ENCODE measurements around the gene RFX4. TPM values are rescaled to one million over a fixed set of nuclear protein-coding genes. Genes with fewer than 3 reads are reported as not detected.

The RFX4 gene
- total and polyA plus RNA-seq, 2 of the 13 experiments (the other 11 are each of a cell fraction or from before 2014, with no cell fraction given), result not detected

- 98% methylated on average over 5 of the region's 5 CpGs for WGBS (ENCODE audit: low lambda C conversion rate)
- Histone ChIP-seq H4K20me1 (ENCODE audit: insufficient read depth, low read length) (no peaks in the 10 kb centered on the region; the same call in 1 of the 2 replicates), H3K4me1 (ENCODE audit: insufficient read depth, low read length) (peaks cover 57% of the 10 kb centered on the region), H3K4me2 (ENCODE audit: low read depth, low read length) (no peak overlapping the region), H3K27ac (ENCODE audit: extremely low read length, insufficient read depth, low read length) (no peak overlapping the region), H3K27me3 (ENCODE audit: control insufficient read depth in 1 of 2, insufficient read depth in 2 of 2, low read length in 2 of 2) (no peaks in the 10 kb centered on the region; a peak in 1 of 5 replicates), H2AFZ (ENCODE audit: low read length) (no peak overlapping the region), H3K36me3 (replicated peaks in 1 of 2; ENCODE audit: control insufficient read depth in 1 of 2, insufficient read depth in 2 of 2, low read length in 2 of 2) (no peaks in the 10 kb centered on the region), H3K79me2 (ENCODE audit: insufficient read depth, low read length) (peaks cover 42% of the 10 kb centered on the region), H3K4me3 (replicated peaks in 1 of 3; ENCODE audit: insufficient read depth in 1 of 3, low read depth in 2 of 3, low read length in 3 of 3) (no peak overlapping the region), H3K9me3 (ENCODE audit: low read length) (no peaks in the 10 kb centered on the region), H3K9ac (ENCODE audit: insufficient read depth, low read depth, low read length) (no peak overlapping the region)
- ATAC-seq (no peak), FAIRE-seq (no peak), DNase-seq (ENCODE audit: low spot score) (no peak)
- in situ Hi-C loops (cut with HindIII; ENCODE audit: extremely low pct_ligation_motif_present, low pct_unique_long_range_greater_than_20kb) (no loop called here), intact Hi-C loops (cut with micrococcal nuclease; ENCODE audit: unreplicated experiment) (no loop called here)
- CTCF ChIA-PET (ENCODE audit: low intra/inter-chr PET ratio, low total read pairs), result no interaction called here
- TF ChIP-seq ZMAT3 (CRISPR knock-in tag; conservative IDR thresholded peaks at IDR 0.05) (no peak), ZFYVE20 (CRISPR knock-in tag; IDR thresholded peaks at IDR 0.05; ENCODE audit: borderline replicate concordance, low read depth) (no peak), POGZ (CRISPR knock-in tag; IDR thresholded peaks at IDR 0.05) (no peak), ZNF121 (CRISPR knock-in tag; IDR thresholded peaks at IDR 0.05) (0 out of 2 replicates have a peak, but pooled peaks have one; percentile 51), ONECUT2 (CRISPR knock-in tag; IDR thresholded peaks at IDR 0.05) (no peak)
- POLR2A ChIA-PET, result no interaction called here
- BruUV-seq (replicated peaks), result no TSS peak
Observed at GRCh38 chr12:106776897-106777296, 194.1 kb downstream of the RFX4 start.

- no peak overlapping the region for H2AFZ ChIP-seq (ENCODE audit: low read length)
- DNase-seq (ENCODE audit: low spot score), result no peak
- no peaks in the 10 kb centered on the region for H3K9me3 ChIP-seq (ENCODE audit: low read length)
- TF ChIP-seq GABPB1 (CRISPR knock-in tag; IDR thresholded peaks at IDR 0.05) (no peak), REL (CRISPR knock-in tag; conservative IDR thresholded peaks at IDR 0.05) (no peak), MAFK (conservative IDR thresholded peaks at IDR 0.05 in 1 of 2, IDR thresholded peaks at IDR 0.05 in 1 of 2; ENCODE audit: low read length in 2 of 2) (0 out of 4 replicates have a peak, but pooled peaks of 1 of the 2 experiments have one; percentile 3)
- BruUV-seq (replicated peaks), result no TSS peak
- no peaks in the 10 kb centered on the region; the same call in 1 of the 2 replicates for H4K20me1 ChIP-seq (ENCODE audit: insufficient read depth, low read length)
- H3K27me3 ChIP-seq (ENCODE audit: control insufficient read depth in 1 of 2, insufficient read depth in 2 of 2, low read length in 2 of 2), result no peaks in the 10 kb centered on the region
- CTCF ChIA-PET (ENCODE audit: low intra/inter-chr PET ratio, low total read pairs), result no interaction called here
- no peak for FAIRE-seq
- no peak overlapping the region for H3K9ac ChIP-seq (ENCODE audit: insufficient read depth, low read depth, low read length)
- H3K4me1 ChIP-seq (ENCODE audit: insufficient read depth, low read length), result peaks cover 39% of the 10 kb centered on the region
- ATAC-seq, result no peak
- no peak overlapping the region for H3K27ac ChIP-seq (ENCODE audit: extremely low read length, insufficient read depth, low read length)
- H3K36me3 ChIP-seq (replicated peaks in 1 of 2; ENCODE audit: control insufficient read depth in 1 of 2, insufficient read depth in 2 of 2, low read length in 2 of 2), result peaks cover 3 to 9% of the 10 kb centered on the region in 2 experiments
- in situ Hi-C loops (cut with HindIII; ENCODE audit: extremely low pct_ligation_motif_present, low pct_unique_long_range_greater_than_20kb) (no loop called here), intact Hi-C loops (cut with micrococcal nuclease; ENCODE audit: unreplicated experiment) (no loop called here)
- H3K79me2 ChIP-seq (ENCODE audit: insufficient read depth, low read length), result peaks cover 41% of the 10 kb centered on the region
- 97% methylated on average over 3 of the region's 3 CpGs for WGBS (ENCODE audit: low lambda C conversion rate)
- H3K4me2 ChIP-seq (ENCODE audit: low read depth, low read length), result no peak overlapping the region
- POLR2A ChIA-PET, result no interaction called here
- no peak overlapping the region for H3K4me3 ChIP-seq (replicated peaks in 1 of 3; ENCODE audit: insufficient read depth in 1 of 3, low read depth in 2 of 3, low read length in 3 of 3)
Observed at GRCh38 chr12:106780010-106780631, 197.3 kb downstream of the RFX4 start.
